ENCODE measurements around the gene KCNAB1.
"Not testable (repeated sequence)": the region's sequence is repeated elsewhere in the genome, so short reads cannot be mapped to it uniquely, and the experiment has no call there.

Gene KCNAB1

GRCh38 chr3:156256945-156257344, 136.6 kb downstream of the KCNAB1 start:
- H3K4me3 ChIP-seq (ENCODE audit: insufficient read depth, low read depth, low read length) = no peak overlapping the region
- H3K27ac ChIP-seq (ENCODE audit: insufficient read depth, low read depth, low read length, poor library complexity, severe bottlenecking) = no peak overlapping the region
- H3K36me3 ChIP-seq (ENCODE audit: control insufficient read depth, insufficient read depth, low read length) = no peaks in the 10 kb centered on the region
- no peaks in the 10 kb centered on the region for H3K9me3 ChIP-seq (ENCODE audit: control insufficient read depth, low read length)
- H3K4me1 ChIP-seq (ENCODE audit: control insufficient read depth, insufficient read depth, low read length) = peaks cover 1% of the 10 kb centered on the region
- no peaks in the 10 kb centered on the region for H3K27me3 ChIP-seq (ENCODE audit: control insufficient read depth, insufficient read depth, low read length, poor library complexity, severe bottlenecking)

GRCh38 chr3:156258301-156258700, 137.9 kb downstream of the KCNAB1 start:
- Histone ChIP-seq H3K27ac (ENCODE audit: insufficient read depth, low read depth, low read length, poor library complexity, severe bottlenecking) (no peak overlapping the region), H3K4me3 (ENCODE audit: insufficient read depth, low read depth, low read length) (no peak overlapping the region), H3K4me1 (ENCODE audit: control insufficient read depth, insufficient read depth, low read length) (no peaks in the 10 kb centered on the region), H3K27me3 (ENCODE audit: control insufficient read depth, insufficient read depth, low read length, poor library complexity, severe bottlenecking) (no peaks in the 10 kb centered on the region), H3K36me3 (ENCODE audit: control insufficient read depth, insufficient read depth, low read length) (no peaks in the 10 kb centered on the region), H3K9me3 (ENCODE audit: control insufficient read depth, low read length) (no peaks in the 10 kb centered on the region)
- WGBS, 2 experiments = 81 to 89% methylated on average over 2 of the region's 2 CpGs

- no peaks in the 10 kb centered on the region for H3K4me1 ChIP-seq (ENCODE audit: control insufficient read depth, insufficient read depth, low read length)
- 93 to 94% methylated on average over 4 to 5 of the region's 5 CpGs for WGBS, 2 experiments
- H3K9me3 ChIP-seq (ENCODE audit: control insufficient read depth, low read length) = no peaks in the 10 kb centered on the region
- H3K36me3 ChIP-seq (ENCODE audit: control insufficient read depth, insufficient read depth, low read length) = no peaks in the 10 kb centered on the region
- no peak overlapping the region for H3K4me3 ChIP-seq (ENCODE audit: insufficient read depth, low read depth, low read length)
- no peaks in the 10 kb centered on the region for H3K27me3 ChIP-seq (ENCODE audit: control insufficient read depth, insufficient read depth, low read length, poor library complexity, severe bottlenecking)
- no peak overlapping the region for H3K27ac ChIP-seq (ENCODE audit: insufficient read depth, low read depth, low read length, poor library complexity, severe bottlenecking)
These were observed 139.5 kb downstream of the KCNAB1 start for GRCh38 chr3:156259896-156260295.

GRCh38 chr3:156260331-156260730, 140.0 kb downstream of the KCNAB1 start:
- 71 to 100% methylated on average over 1 of the region's 1 CpG for WGBS, 2 experiments
- Histone ChIP-seq H3K9me3 (ENCODE audit: control insufficient read depth, low read length) (no peaks in the 10 kb centered on the region), H3K4me3 (ENCODE audit: insufficient read depth, low read depth, low read length) (no peak overlapping the region), H3K27ac (ENCODE audit: insufficient read depth, low read depth, low read length, poor library complexity, severe bottlenecking) (no peak overlapping the region), H3K4me1 (ENCODE audit: control insufficient read depth, insufficient read depth, low read length) (no peaks in the 10 kb centered on the region), H3K27me3 (ENCODE audit: control insufficient read depth, insufficient read depth, low read length, poor library complexity, severe bottlenecking) (no peaks in the 10 kb centered on the region), H3K36me3 (ENCODE audit: control insufficient read depth, insufficient read depth, low read length) (no peaks in the 10 kb centered on the region)

- Histone ChIP-seq H3K36me3 (ENCODE audit: control insufficient read depth, insufficient read depth, low read length) (no peaks in the 10 kb centered on the region), H3K4me3 (ENCODE audit: insufficient read depth, low read depth, low read length) (no peak overlapping the region), H3K27ac (ENCODE audit: insufficient read depth, low read depth, low read length, poor library complexity, severe bottlenecking) (no peak overlapping the region), H3K4me1 (ENCODE audit: control insufficient read depth, insufficient read depth, low read length) (no peaks in the 10 kb centered on the region), H3K27me3 (ENCODE audit: control insufficient read depth, insufficient read depth, low read length, poor library complexity, severe bottlenecking) (no peaks in the 10 kb centered on the region), H3K9me3 (ENCODE audit: control insufficient read depth, low read length) (no peaks in the 10 kb centered on the region)
- WGBS, 2 experiments = 100% methylated on average over 1 of the region's 1 CpG
These were observed 144.4 kb downstream of the KCNAB1 start for GRCh38 chr3:156264771-156265170.

- Histone ChIP-seq H3K27me3 (ENCODE audit: control insufficient read depth, insufficient read depth, low read length, poor library complexity, severe bottlenecking) (no peaks in the 10 kb centered on the region), H3K4me3 (ENCODE audit: insufficient read depth, low read depth, low read length) (no peak overlapping the region), H3K4me1 (ENCODE audit: control insufficient read depth, insufficient read depth, low read length) (no peaks in the 10 kb centered on the region), H3K9me3 (ENCODE audit: control insufficient read depth, low read length) (no peaks in the 10 kb centered on the region), H3K36me3 (ENCODE audit: control insufficient read depth, insufficient read depth, low read length) (no peaks in the 10 kb centered on the region), H3K27ac (ENCODE audit: insufficient read depth, low read depth, low read length, poor library complexity, severe bottlenecking) (no peak overlapping the region)
- 93 to 95% methylated on average over 3 of the region's 3 CpGs for WGBS, 2 experiments
These were observed 151.1 kb downstream of the KCNAB1 start for GRCh38 chr3:156271508-156271907.

- H3K4me1 ChIP-seq (ENCODE audit: control insufficient read depth, insufficient read depth, low read length) = no peaks in the 10 kb centered on the region
- WGBS, 2 experiments = 92% methylated on average over 7 of the region's 7 CpGs
- no peak overlapping the region for H3K27ac ChIP-seq (ENCODE audit: insufficient read depth, low read depth, low read length, poor library complexity, severe bottlenecking)
- no peak overlapping the region for H3K4me3 ChIP-seq (ENCODE audit: insufficient read depth, low read depth, low read length)
- H3K36me3 ChIP-seq (ENCODE audit: control insufficient read depth, insufficient read depth, low read length) = no peaks in the 10 kb centered on the region
- no peaks in the 10 kb centered on the region for H3K27me3 ChIP-seq (ENCODE audit: control insufficient read depth, insufficient read depth, low read length, poor library complexity, severe bottlenecking)
- no peaks in the 10 kb centered on the region for H3K9me3 ChIP-seq (ENCODE audit: control insufficient read depth, low read length)
These were observed 151.8 kb downstream of the KCNAB1 start for GRCh38 chr3:156271995-156272719.

GRCh38 chr3:156273111-156273694, 152.8 kb downstream of the KCNAB1 start:
- no peak overlapping the region for H3K4me3 ChIP-seq (ENCODE audit: insufficient read depth, low read depth, low read length)
- H3K9me3 ChIP-seq (ENCODE audit: control insufficient read depth, low read length) = no peaks in the 10 kb centered on the region
- no peaks in the 10 kb centered on the region for H3K36me3 ChIP-seq (ENCODE audit: control insufficient read depth, insufficient read depth, low read length)
- WGBS, 2 experiments = 82 to 91% methylated on average over 5 to 6 of the region's 6 CpGs
- H3K4me1 ChIP-seq (ENCODE audit: control insufficient read depth, insufficient read depth, low read length) = no peaks in the 10 kb centered on the region
- H3K27me3 ChIP-seq (ENCODE audit: control insufficient read depth, insufficient read depth, low read length, poor library complexity, severe bottlenecking) = no peaks in the 10 kb centered on the region
- no peak overlapping the region for H3K27ac ChIP-seq (ENCODE audit: insufficient read depth, low read depth, low read length, poor library complexity, severe bottlenecking)

GRCh38 chr3:156274791-156275190, 154.4 kb downstream of the KCNAB1 start:
- 89 to 96% methylated on average over 2 of the region's 2 CpGs for WGBS, 2 experiments
- Histone ChIP-seq H3K9me3 (ENCODE audit: control insufficient read depth, low read length) (no peaks in the 10 kb centered on the region), H3K27ac (ENCODE audit: insufficient read depth, low read depth, low read length, poor library complexity, severe bottlenecking) (no peak overlapping the region), H3K4me1 (ENCODE audit: control insufficient read depth, insufficient read depth, low read length) (no peaks in the 10 kb centered on the region), H3K4me3 (ENCODE audit: insufficient read depth, low read depth, low read length) (no peak overlapping the region), H3K36me3 (ENCODE audit: control insufficient read depth, insufficient read depth, low read length) (no peaks in the 10 kb centered on the region), H3K27me3 (ENCODE audit: control insufficient read depth, insufficient read depth, low read length, poor library complexity, severe bottlenecking) (no peaks in the 10 kb centered on the region)

- not testable (repeated sequence) for H3K27me3 ChIP-seq (ENCODE audit: control insufficient read depth, insufficient read depth, low read length, poor library complexity, severe bottlenecking); H3K4me1 ChIP-seq (ENCODE audit: control insufficient read depth, insufficient read depth, low read length); H3K36me3 ChIP-seq (ENCODE audit: control insufficient read depth, insufficient read depth, low read length); H3K9me3 ChIP-seq (ENCODE audit: control insufficient read depth, low read length); H3K4me3 ChIP-seq (ENCODE audit: insufficient read depth, low read depth, low read length); H3K27ac ChIP-seq (ENCODE audit: insufficient read depth, low read depth, low read length, poor library complexity, severe bottlenecking)
- WGBS, 2 experiments = 93 to 94% methylated on average over 23 to 24 of the region's 24 CpGs
These were observed 164.3 kb downstream of the KCNAB1 start for GRCh38 chr3:156284637-156285036.

Data from ectodermal cell (in vitro differentiated cells).